ENCODE results near the gene PMM1.
"Not testable (repeated sequence)": the region's sequence is repeated elsewhere in the genome, so short reads cannot be mapped to it uniquely, and the experiment has no call there.

PMM1 gene

GRCh38 chr22:41562461-41562860 lies 27.2 kb downstream of the PMM1 start:
- no peak for DNase-seq

GRCh38 chr22:41561788-41562187 lies 27.9 kb downstream of the PMM1 start:
- DNase-seq = no peak

- no peak for DNase-seq
Observed at GRCh38 chr22:41561335-41561734, 28.3 kb downstream of the PMM1 start.

- DNase-seq = no peak
Observed at GRCh38 chr22:41560095-41560471, 29.6 kb downstream of the PMM1 start.

GRCh38 chr22:41558241-41558630 lies 31.4 kb downstream of the PMM1 start:
- DNase-seq = not testable (repeated sequence)

- peak in 1 of 2 donors; percentile 26 for DNase-seq
Observed at GRCh38 chr22:41557401-41558240, 32.0 kb downstream of the PMM1 start.

- no peak for DNase-seq
Observed at GRCh38 chr22:41556561-41556960, 33.1 kb downstream of the PMM1 start.

GRCh38 chr22:41555325-41555982 lies 34.2 kb downstream of the PMM1 start:
- no peak for DNase-seq

GRCh38 chr22:41551877-41552582 lies 37.6 kb downstream of the PMM1 start:
- DNase-seq = no peak

GRCh38 chr22:41550952-41551491 lies 38.6 kb downstream of the PMM1 start:
- no peak for DNase-seq

- DNase-seq = no peak
Observed at GRCh38 chr22:41548830-41549211, 40.8 kb downstream of the PMM1 start.

- DNase-seq = no peak
Observed at GRCh38 chr22:41544671-41545476, 44.8 kb downstream of the PMM1 start.

- peak; percentile 99 for DNase-seq
Observed at GRCh38 chr22:41543854-41544670, 45.6 kb downstream of the PMM1 start, which contains the start of gene POLR3H. TSS of gene POLR3H (minus strand) at chr22:41544470. CDS start at chr22:41544101, 369 bp downstream.

GRCh38 chr22:41542224-41542623 lies 47.4 kb downstream of the PMM1 start:
- no peak for DNase-seq

- no peak for DNase-seq
Observed at GRCh38 chr22:41541484-41541883, 48.2 kb downstream of the PMM1 start.

- no peak for DNase-seq
Observed at GRCh38 chr22:41540365-41540764, 49.3 kb downstream of the PMM1 start.

GRCh38 chr22:41540006-41540315 lies 49.7 kb downstream of the PMM1 start:
- DNase-seq = no peak

- DNase-seq = no peak
Observed at GRCh38 chr22:41539146-41540005, 50.3 kb downstream of the PMM1 start.

GRCh38 chr22:41538583-41538982 lies 51.1 kb downstream of the PMM1 start:
- no peak for DNase-seq

GRCh38 chr22:41537203-41537602 lies 52.4 kb downstream of the PMM1 start:
- no peak for DNase-seq

GRCh38 chr22:41535244-41535643 lies 54.4 kb downstream of the PMM1 start:
- no peak for DNase-seq

All from inflammatory macrophage (primary cell).